NT2/D1 (cell line): ENCODE measurements around the gene RNF130.

Experiments used
- DNase-seq: peaks from one replicate; pipeline ENCODE4 v3.0.0-alpha.2; 2011; ENCODE audit warnings: low read depth, low spot score
- H3K27me3 ChIP-seq: 2 replicates; pipeline ENCODE4 v1.6.0; 2011; ENCODE audit warnings: mild to moderate bottlenecking; ENCODE audit not compliant: insufficient read length, insufficient read depth
- H3K36me3 ChIP-seq: 2 replicates; pipeline ENCODE4 v1.6.1; 2011; ENCODE audit warnings: mild to moderate bottlenecking, low read length, mixed read lengths; ENCODE audit not compliant: insufficient read depth, insufficient read length
- H3K4me1 ChIP-seq: 2 replicates; pipeline ENCODE4 v1.5.1; 2011; ENCODE audit not compliant: insufficient read depth, insufficient read length
- H3K4me3 ChIP-seq: 2 replicates; pipeline ENCODE4 v1.5.1; 2011; ENCODE audit warnings: low read depth; ENCODE audit not compliant: insufficient read length
- H3K9ac ChIP-seq: 2 replicates; pipeline ENCODE4 v1.6.0; 2011; ENCODE audit warnings: low read depth; ENCODE audit not compliant: insufficient read length
- H3K9me3 ChIP-seq: 2 replicates; pipeline ENCODE4 v1.5.1; 2011; ENCODE audit warnings: mild to moderate bottlenecking, low read length; ENCODE audit not compliant: insufficient read depth
- SUZ12 ChIP-seq: IDR thresholded peaks from 2 replicates; pipeline ENCODE4 v1.6.1; 2011; ENCODE audit not compliant: insufficient read length, insufficient read depth; ENCODE audit errors: extremely low read depth
- YY1 ChIP-seq: IDR thresholded peaks from 2 replicates; pipeline ENCODE4 v1.6.1; 2011; ENCODE audit not compliant: insufficient read length, insufficient read depth
- ZNF274 ChIP-seq: IDR thresholded peaks from 2 replicates; pipeline ENCODE4 v1.6.1; 2011; ENCODE audit warnings: mild to moderate bottlenecking, low read depth, low read length

Gene RNF130

GRCh38 chr5:180059326-180059725, 12.2 kb downstream of the RNF130 start:
- Histone ChIP-seq H3K4me3 (no peak overlapping the region), H3K36me3 (peaks cover 2% of the 10 kb centered on the region), H3K9ac (no peak overlapping the region), H3K27me3 (no peaks in the 10 kb centered on the region), H3K4me1 (no peaks in the 10 kb centered on the region), H3K9me3 (no peaks in the 10 kb centered on the region)
- no peak for DNase-seq
- TF ChIP-seq ZNF274: no peak

GRCh38 chr5:180056153-180056552, 15.4 kb downstream of the RNF130 start:
- no peak overlapping the region for H3K9ac ChIP-seq
- TF ChIP-seq SUZ12 (no peak), YY1 (no peak), ZNF274 (no peak)
- peaks cover 2% of the 10 kb centered on the region for H3K36me3 ChIP-seq
- H3K4me3 ChIP-seq: no peak overlapping the region
- H3K4me1 ChIP-seq: no peaks in the 10 kb centered on the region
- DNase-seq: no peak
- no peaks in the 10 kb centered on the region for H3K27me3 ChIP-seq
- no peaks in the 10 kb centered on the region for H3K9me3 ChIP-seq

GRCh38 chr5:180054226-180054625, 17.3 kb downstream of the RNF130 start:
- no peak overlapping the region for H3K4me3 ChIP-seq

GRCh38 chr5:180053061-180053602, 18.4 kb downstream of the RNF130 start:
- TF ChIP-seq YY1 (no peak), ZNF274 (no peak), SUZ12 (no peak)
- H3K9ac ChIP-seq: no peak overlapping the region

More at GRCh38 chr5:180054226-180054625, 17.3 kb downstream of the RNF130 start:
- TF ChIP-seq ZNF274 (no peak), SUZ12 (no peak), YY1 (no peak)
- Histone ChIP-seq H3K9me3 (no peaks in the 10 kb centered on the region), H3K27me3 (no peaks in the 10 kb centered on the region), H3K36me3 (peaks cover 2% of the 10 kb centered on the region), H3K9ac (no peak overlapping the region), H3K4me1 (no peaks in the 10 kb centered on the region)
- DNase-seq: no peak

GRCh38 chr5:180052211-180052818, 19.2 kb downstream of the RNF130 start:
- Histone ChIP-seq H3K36me3 (no peaks in the 10 kb centered on the region), H3K9me3 (peaks cover 6% of the 10 kb centered on the region; the same call in 1 of the 2 replicates), H3K4me3 (no peak overlapping the region), H3K27me3 (no peaks in the 10 kb centered on the region), H3K4me1 (no peaks in the 10 kb centered on the region), H3K9ac (no peak overlapping the region)
- DNase-seq: no peak
- TF ChIP-seq ZNF274: no peak

More at GRCh38 chr5:180053061-180053602, 18.4 kb downstream of the RNF130 start:
- H3K9me3 ChIP-seq: no peaks in the 10 kb centered on the region
- no peak for DNase-seq
- H3K36me3 ChIP-seq: peaks cover 2% of the 10 kb centered on the region
- no peak overlapping the region for H3K4me3 ChIP-seq
- H3K4me1 ChIP-seq: no peaks in the 10 kb centered on the region
- H3K27me3 ChIP-seq: no peaks in the 10 kb centered on the region

GRCh38 chr5:180050121-180050940, 21.2 kb downstream of the RNF130 start:
- no peak overlapping the region for H3K4me3 ChIP-seq
- H3K9me3 ChIP-seq: peaks cover 26% of the 10 kb centered on the region
- no peaks in the 10 kb centered on the region for H3K36me3 ChIP-seq
- no peak overlapping the region for H3K9ac ChIP-seq
- no peak for DNase-seq
- H3K27me3 ChIP-seq: no peaks in the 10 kb centered on the region
- H3K4me1 ChIP-seq: no peaks in the 10 kb centered on the region
- no peak for TF ChIP-seq SUZ12

- peaks cover 29% of the 10 kb centered on the region for H3K9me3 ChIP-seq
- no peak for DNase-seq
- no peak overlapping the region for H3K4me3 ChIP-seq
- H3K9ac ChIP-seq: no peak overlapping the region
- no peaks in the 10 kb centered on the region for H3K36me3 ChIP-seq
- TF ChIP-seq YY1: no peak
- no peak for TF ChIP-seq SUZ12
- TF ChIP-seq ZNF274: no peak
- no peaks in the 10 kb centered on the region for H3K4me1 ChIP-seq
- H3K27me3 ChIP-seq: no peaks in the 10 kb centered on the region
Measured at GRCh38 chr5:180049185-180049548, 22.4 kb downstream of the RNF130 start.
